ENCODE measurements around the gene PROC.

Gene PROC

GRCh38 chr2:127418300-127419111, at the start of gene PROC:
Gene PROC (plus strand): TSS chr2:127418427. CDS start chr2:127419943, 1,516 bp downstream.
- no peak for DNase-seq (ENCODE audit: low read depth in 2 of 2)

GRCh38 chr2:127370010-127370409, 48.2 kb upstream of the PROC start:
- DNase-seq (ENCODE audit: low read depth in 2 of 2) = no peak

- DNase-seq (ENCODE audit: low read depth in 2 of 2) = no peak
Observed at GRCh38 chr2:127371037-127371436, 47.2 kb upstream of the PROC start.

GRCh38 chr2:127373362-127374083, 44.7 kb upstream of the PROC start:
- no peak for DNase-seq (ENCODE audit: low read depth in 2 of 2)

- no peak for DNase-seq (ENCODE audit: low read depth in 2 of 2)
Observed at GRCh38 chr2:127376257-127376656, 42.0 kb upstream of the PROC start.

GRCh38 chr2:127377262-127377661, 41.0 kb upstream of the PROC start:
- no peak for DNase-seq (ENCODE audit: low read depth in 2 of 2)

GRCh38 chr2:127378720-127379119, 39.5 kb upstream of the PROC start:
- no peak for DNase-seq (ENCODE audit: low read depth in 2 of 2)

- no peak for DNase-seq (ENCODE audit: low read depth in 2 of 2)
Observed at GRCh38 chr2:127379712-127380355, 38.4 kb upstream of the PROC start.

- DNase-seq (ENCODE audit: low read depth in 2 of 2) = no peak
Observed at GRCh38 chr2:127381762-127382161, 36.5 kb upstream of the PROC start.

- no peak for DNase-seq (ENCODE audit: low read depth in 2 of 2)
Observed at GRCh38 chr2:127382831-127383230, 35.4 kb upstream of the PROC start.

- no peak for DNase-seq (ENCODE audit: low read depth in 2 of 2)
Observed at GRCh38 chr2:127384529-127384928, 33.7 kb upstream of the PROC start.

GRCh38 chr2:127386246-127386645, 32.0 kb upstream of the PROC start:
- no peak for DNase-seq (ENCODE audit: low read depth in 2 of 2)

GRCh38 chr2:127386764-127387654, 31.2 kb upstream of the PROC start:
- peak; percentile 56 to 66 for DNase-seq (ENCODE audit: low read depth in 2 of 2)

- DNase-seq (ENCODE audit: low read depth in 2 of 2) = peak; percentile 93 to 96
Observed at GRCh38 chr2:127387655-127388422, 30.4 kb upstream of the PROC start, which contains the start of gene MAP3K2. Gene MAP3K2 (minus strand): TSS chr2:127387975. CDS start chr2:127343129, 44,846 bp downstream.

- no peak for DNase-seq (ENCODE audit: low read depth in 2 of 2)
Observed at GRCh38 chr2:127388423-127389164, 29.6 kb upstream of the PROC start.

- DNase-seq (ENCODE audit: low read depth in 2 of 2) = no peak
Observed at GRCh38 chr2:127389778-127390435, 28.3 kb upstream of the PROC start.

- DNase-seq (ENCODE audit: low read depth in 2 of 2) = no peak
Observed at GRCh38 chr2:127392133-127392827, 25.9 kb upstream of the PROC start.

GRCh38 chr2:127392828-127393578, 25.2 kb upstream of the PROC start:
- no peak for DNase-seq (ENCODE audit: low read depth in 2 of 2)
